OCI-M2 (cell line): ENCODE results near the gene PDZK1IP1.
A peak's percentile ranks its signal among the peaks of the same experiment; 100 is the strongest.

ENCODE experiments used
- DNase-seq: peaks from one replicate; lab custom pipeline; 2025; ENCODE audit not compliant: unreplicated experiment; lab: John Stamatoyannopoulos, UW

The PDZK1IP1 gene, protein sequence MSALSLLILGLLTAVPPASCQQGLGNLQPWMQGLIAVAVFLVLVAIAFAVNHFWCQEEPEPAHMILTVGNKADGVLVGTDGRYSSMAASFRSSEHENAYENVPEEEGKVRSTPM

GRCh38 chr1:47189844-47190508 is at the start of gene PDZK1IP1:
Gene PDZK1IP1 (minus strand): TSS chr1:47190036. CDS start chr1:47189932, 104 bp downstream.
- DNase-seq = no peak

GRCh38 chr1:47238935-47239592 is 49.2 kb upstream of the PDZK1IP1 start:
- no peak for DNase-seq

DNA sequence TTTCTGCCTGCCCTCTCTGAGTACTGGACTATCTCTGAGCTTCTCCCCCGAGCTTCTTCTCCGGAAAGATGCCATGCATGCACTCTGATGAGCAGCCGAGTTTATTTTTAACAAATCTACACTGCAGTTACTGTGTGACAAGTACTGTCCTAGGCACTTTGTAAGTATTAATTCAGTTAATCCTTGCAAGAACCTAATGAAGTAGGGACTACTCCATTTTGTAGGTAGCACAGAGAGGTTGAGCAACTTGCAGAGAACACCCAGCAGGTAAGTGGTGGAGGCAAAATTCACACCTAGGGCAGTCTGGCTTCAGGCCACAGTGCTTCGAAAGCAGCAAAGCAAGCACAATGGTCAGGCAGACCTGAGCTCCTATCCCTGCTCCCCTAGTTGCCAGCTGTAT is 46.0 kb upstream of the PDZK1IP1 start:
- no peak for DNase-seq

GRCh38 chr1:47235241-47235681 is 45.4 kb upstream of the PDZK1IP1 start:
- no peak for DNase-seq

DNA sequence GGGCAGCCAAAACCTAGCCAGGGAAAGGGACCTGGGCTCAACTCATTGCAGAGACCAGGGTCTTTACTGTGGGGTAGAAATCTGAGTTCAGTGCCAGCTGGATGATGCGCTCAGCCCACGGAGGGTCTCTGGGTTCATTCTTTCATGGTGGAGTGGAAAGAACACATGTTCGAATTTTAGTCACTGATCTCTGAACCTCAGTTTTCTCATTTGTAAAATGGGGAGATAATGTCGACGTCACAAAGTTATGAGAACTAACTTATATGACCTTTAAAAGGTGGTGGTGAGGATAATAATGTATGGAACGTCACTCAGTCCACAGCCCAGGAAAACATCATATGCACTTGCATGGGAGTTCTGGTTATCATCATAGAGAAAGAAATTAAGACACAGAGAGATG is 43.4 kb upstream of the PDZK1IP1 start:
- DNase-seq = no peak

DNA sequence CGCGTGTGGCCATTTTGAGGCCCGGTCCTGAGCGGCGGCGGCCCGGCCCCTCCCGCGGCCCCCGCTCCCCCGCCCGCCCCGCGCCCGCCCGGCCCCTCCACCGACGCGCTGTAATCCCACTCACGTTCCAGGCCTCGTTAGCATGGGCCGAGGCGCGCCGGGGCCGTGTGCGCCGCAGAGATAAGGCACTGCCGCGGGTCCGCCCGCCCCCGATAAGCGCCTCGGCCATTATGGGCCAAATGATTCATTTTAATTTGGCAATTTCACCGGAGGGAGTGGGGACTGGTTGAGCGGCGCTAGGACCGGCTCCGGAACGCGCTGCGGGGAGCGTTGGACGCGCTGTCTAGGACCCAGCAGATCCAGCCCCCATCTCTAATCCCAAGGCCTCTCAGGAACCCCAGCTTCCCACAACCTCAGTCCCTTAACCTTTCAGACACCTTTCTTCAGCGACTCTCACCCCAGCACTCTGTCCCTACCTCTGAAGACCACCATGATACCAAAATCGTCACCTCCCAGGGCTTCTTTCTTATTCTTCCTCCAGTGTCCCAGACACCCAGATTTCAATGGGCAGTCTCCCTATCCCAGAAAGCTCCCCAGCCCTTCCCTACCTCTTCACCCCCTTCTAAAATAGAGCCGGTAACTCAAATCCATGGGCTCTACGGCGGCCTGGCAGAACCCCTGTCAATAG is 42.5 kb upstream of the PDZK1IP1 start, which contains the start of gene TAL1:
Gene TAL1 (minus strand): TSS at position 39 of the 688 bp plus-strand sequence. CDS start 6,337 bp downstream, outside the sequence.
- DNase-seq = peak; percentile 53

DNA sequence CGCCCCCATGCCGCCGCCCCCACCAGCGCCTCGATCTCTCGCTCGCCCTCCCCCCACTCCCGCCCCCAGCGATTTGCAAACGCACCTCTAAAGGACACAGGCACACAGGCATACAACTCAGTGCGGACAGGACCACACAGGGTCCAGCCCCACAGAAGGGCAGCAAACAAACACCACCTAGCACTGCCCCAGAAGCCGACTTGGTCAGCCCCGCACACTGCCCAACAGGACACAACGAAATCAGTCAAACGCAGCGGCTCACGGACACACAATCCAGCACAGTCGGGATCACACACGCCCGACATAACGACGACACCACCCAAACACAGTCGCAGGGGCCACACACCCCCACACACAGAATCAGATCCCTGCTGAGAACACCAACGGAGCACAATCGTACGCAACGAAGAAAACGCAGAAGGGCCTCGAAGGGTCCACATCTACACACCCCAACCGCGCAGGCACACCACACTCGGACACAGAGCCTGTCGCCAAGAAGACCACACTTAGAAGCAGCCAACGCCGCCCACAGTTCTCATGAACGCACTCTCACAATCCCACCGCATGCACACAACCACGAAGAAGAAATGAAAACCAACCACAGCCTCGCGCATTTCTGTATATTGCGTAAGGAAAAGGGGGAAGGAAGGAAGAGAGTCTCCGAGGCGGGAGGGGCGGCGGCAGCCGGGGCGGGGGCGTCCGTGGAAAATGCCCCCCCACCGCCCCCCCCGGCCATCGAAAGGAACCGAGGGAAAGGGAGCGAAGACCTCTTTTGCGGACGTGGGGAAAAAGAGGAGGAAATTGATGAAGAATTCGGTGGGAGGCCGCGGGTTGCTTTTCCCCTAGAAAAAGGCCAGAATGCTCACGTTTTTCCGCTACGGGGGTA is 41.7 kb upstream of the PDZK1IP1 start:
- no peak for DNase-seq

DNA sequence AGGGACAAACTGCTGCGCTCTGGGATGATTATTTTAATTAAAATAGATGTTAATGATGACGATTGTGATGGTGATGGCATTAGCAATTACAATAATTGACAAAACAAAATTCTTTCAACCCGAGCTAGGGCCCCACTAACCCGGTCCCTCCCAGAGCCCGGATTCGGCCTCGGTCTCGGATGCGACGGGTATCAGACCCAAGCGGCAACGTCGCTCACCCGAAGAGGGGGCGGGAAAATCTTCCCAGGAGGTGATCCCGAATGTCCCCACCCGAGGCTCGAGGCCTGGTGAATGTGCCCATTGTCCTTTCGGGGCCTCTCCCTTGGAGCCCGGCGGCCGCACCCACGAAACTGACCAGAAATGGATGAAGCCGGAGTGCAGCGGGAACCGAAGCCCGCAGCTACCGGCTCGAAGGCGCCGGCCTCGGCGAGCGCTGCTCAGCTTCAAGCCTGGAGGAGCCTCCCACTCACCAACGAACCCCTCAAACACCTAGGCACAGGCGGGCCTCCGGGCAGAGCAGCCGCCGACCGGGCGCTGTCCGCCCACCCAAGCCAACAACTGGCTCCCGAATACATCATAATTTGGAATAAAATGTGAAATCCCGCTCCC is 41.0 kb upstream of the PDZK1IP1 start:
- no peak for DNase-seq

DNA sequence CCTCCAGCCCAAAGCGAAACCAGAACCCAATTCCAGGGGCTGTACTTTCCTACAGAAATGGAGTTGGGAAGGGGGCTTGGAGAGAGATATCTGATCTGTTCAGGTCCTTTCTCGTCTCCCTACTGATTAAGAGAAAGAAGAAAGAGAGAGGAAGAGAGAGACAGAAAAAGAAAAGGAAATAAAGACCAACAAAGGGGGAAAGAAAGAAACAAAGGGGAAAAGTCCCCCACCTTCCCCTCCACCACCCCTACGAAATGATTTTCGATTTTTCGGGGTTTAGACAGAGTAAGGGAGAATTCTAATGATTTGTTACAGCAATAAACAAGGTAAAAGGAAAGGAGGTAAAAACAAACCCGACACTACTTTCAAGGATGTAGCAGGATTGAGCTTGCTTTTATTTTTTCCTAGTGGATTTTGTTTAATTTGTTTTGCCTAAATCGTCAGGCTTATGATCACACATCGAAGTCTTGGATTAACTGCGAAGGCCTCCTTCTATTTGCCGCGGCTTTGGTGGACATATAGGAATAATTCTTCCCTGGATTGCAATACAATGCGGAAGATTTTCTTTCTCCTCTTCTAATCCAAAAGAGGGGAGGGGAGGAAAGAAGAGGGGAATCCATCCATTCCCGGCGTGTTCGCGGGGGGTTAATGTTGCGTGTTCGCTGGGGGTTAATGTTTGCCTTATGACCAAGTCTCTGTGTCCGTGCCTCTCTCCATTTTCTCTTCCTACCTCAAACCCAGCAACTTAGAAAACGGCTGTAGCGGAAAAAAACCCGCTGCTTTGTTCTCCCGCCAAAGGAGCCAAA is 40.3 kb upstream of the PDZK1IP1 start:
- no peak for DNase-seq

DNA sequence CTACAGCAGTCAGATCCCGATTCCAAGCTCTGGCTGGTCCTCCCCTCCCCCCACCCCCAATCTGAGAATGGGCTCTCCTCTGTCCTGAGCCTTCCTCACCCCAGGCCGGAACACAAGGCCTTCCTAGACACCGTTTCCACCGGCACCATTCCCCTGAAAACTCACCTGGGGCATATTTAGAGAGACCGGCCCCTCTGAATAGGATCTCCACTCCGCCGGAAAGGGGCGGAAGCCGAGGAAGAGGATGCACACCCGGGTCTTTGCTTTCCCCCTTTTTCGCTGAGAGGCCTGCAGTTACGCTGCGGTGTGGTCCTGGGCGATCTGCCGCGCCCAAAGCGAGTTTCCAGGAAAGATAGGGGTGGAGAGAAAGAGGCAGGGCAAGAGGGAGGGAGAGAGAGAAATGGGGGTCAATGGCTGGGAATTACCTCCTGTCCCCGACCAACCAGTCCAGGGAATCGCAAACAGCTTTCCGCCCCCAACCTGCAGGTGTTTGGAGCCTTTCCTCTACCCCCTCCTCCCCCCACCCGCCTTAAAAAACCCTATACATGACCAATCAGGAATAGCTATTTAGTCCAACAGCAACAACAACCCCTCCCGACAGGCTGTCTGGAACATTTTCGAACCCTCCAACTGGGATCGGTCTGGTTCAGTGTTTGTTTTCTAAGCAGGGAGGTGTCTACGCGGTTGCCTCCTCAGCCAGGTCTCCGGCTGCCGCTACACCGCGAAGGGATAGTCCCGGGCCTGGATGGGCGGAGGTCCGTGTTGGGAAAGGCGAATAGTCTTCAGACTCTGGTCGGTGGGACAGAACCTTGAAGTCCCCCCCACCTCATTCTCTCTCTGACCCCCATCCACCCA is 39.4 kb upstream of the PDZK1IP1 start:
- no peak for DNase-seq

- DNase-seq = no peak
Observed at GRCh38 chr1:47228644-47229030, 38.8 kb upstream of the PDZK1IP1 start.

GRCh38 chr1:47227341-47228232 is 37.8 kb upstream of the PDZK1IP1 start:
- DNase-seq = no peak

- no peak for DNase-seq
Observed at GRCh38 chr1:47226839-47227215, 37.0 kb upstream of the PDZK1IP1 start.

- no peak for DNase-seq
Observed at GRCh38 chr1:47226121-47226838, 36.4 kb upstream of the PDZK1IP1 start.

- no peak for DNase-seq
Observed at GRCh38 chr1:47225430-47226100, 35.7 kb upstream of the PDZK1IP1 start.

- no peak for DNase-seq
Observed at GRCh38 chr1:47224676-47225399, 35.0 kb upstream of the PDZK1IP1 start.
